Panc1 (cell line): ENCODE measurements around the gene GCNA. TPM values are rescaled to one million over a fixed set of nuclear protein-coding genes. Genes with fewer than 3 reads are reported as not detected.

Experiments
- ATAC-seq: fragments of 200-7000 bp; cut with Tn5 transposase; 2 replicates; pipeline ENCODE4 v1.9.1; 2020; ENCODE audit warnings: mild to moderate bottlenecking, moderate library complexity
- BruUV-seq: library from RNA; stranded (reverse); fragments of 400-500 nt; replicated peaks from 2 replicates; lab custom pipeline; 2021; lab: Mats Ljungman, UMichigan
- CTCF ChIA-PET: fragments of 300-600 bp; sonication (Branson Sonifier 250); formaldehyde crosslinking; loops from one replicate; lab custom pipeline; 2022; ENCODE audit warnings: antibody characterized with exemption; lab: Charles Lee
- POLR2A ChIA-PET: fragments of 300-600 bp; sonication (Branson Sonifier 250); formaldehyde crosslinking; loops from one replicate; lab custom pipeline; 2022; ENCODE audit warnings: antibody characterized with exemption; lab: Charles Lee
- DNase-seq: peaks from one replicate; pipeline ENCODE4 v3.0.0-alpha.2; 2010; ENCODE audit warnings: low read depth, low spot score
- H3K27ac ChIP-seq: 2 replicates; pipeline ENCODE4 v1.5.1; 2011; ENCODE audit warnings: mild to moderate bottlenecking, low read length, inconsistent platforms
- H3K27me3 ChIP-seq: fragments of 200-500 bp; sonication (Bioruptor generic); 2 replicates; pipeline ENCODE4 v1.6.0; 2014; ENCODE audit warnings: low read length, inconsistent platforms; ENCODE audit not compliant: control insufficient read depth, insufficient read depth
- H3K36me3 ChIP-seq: fragments of 200-500 bp; sonication (Bioruptor generic); 2 replicates; pipeline ENCODE4 v1.5.1; 2014; ENCODE audit warnings: inconsistent platforms, mild to moderate bottlenecking, low read length, moderate library complexity; ENCODE audit not compliant: control insufficient read depth, insufficient read depth
- H3K4me1 ChIP-seq: 2 replicates; pipeline ENCODE4 v1.5.1; 2011; ENCODE audit warnings: inconsistent platforms, mild to moderate bottlenecking, low read length, moderate library complexity; ENCODE audit not compliant: control insufficient read depth, insufficient read depth
- H3K4me3 ChIP-seq, 2 experiments: 2 replicates each; pipeline ENCODE4 v1.5.1; 2011 to 2012; ENCODE audit warnings: low read depth in 2 of 2, low read length in 2 of 2, mild to moderate bottlenecking in 2 of 2, inconsistent platforms in 1 of 2, moderate library complexity in 1 of 2
- H3K9me3 ChIP-seq: fragments of 200-500 bp; sonication (Bioruptor generic); 2 replicates; pipeline ENCODE4 v1.5.1; 2014; ENCODE audit warnings: low read depth, mild to moderate bottlenecking, inconsistent platforms, low read length, moderate library complexity; ENCODE audit not compliant: control insufficient read depth, insufficient read depth
- CTCF ChIP-seq: fragments of 450-650 bp; IDR thresholded peaks from 2 replicates; pipeline ENCODE4 v1.5.1; 2017; ENCODE audit warnings: mild to moderate bottlenecking
- POLR2AphosphoS5 ChIP-seq: IDR thresholded peaks from 2 replicates; pipeline ENCODE4 v1.6.1; 2012; ENCODE audit warnings: mild to moderate bottlenecking, low read depth, low read length, moderate library complexity
- REST ChIP-seq, 2 experiments: IDR thresholded peaks; 2 replicates each; pipeline ENCODE4 v1.6.1; 2011 to 2012; ENCODE audit warnings: low read depth in 2 of 2, control low read depth in 1 of 2, low read length in 1 of 2, mild to moderate bottlenecking in 1 of 2, moderate library complexity in 1 of 2; ENCODE audit not compliant: insufficient read depth in 1 of 2
- SIN3A ChIP-seq: IDR thresholded peaks from 2 replicates; pipeline ENCODE4 v1.6.1; 2012; ENCODE audit warnings: low read depth, mild to moderate bottlenecking, low read length, moderate library complexity, borderline replicate concordance; ENCODE audit not compliant: insufficient read depth
- TCF7L2 ChIP-seq: IDR thresholded peaks from 2 replicates; pipeline ENCODE4 v1.6.1; 2011; ENCODE audit warnings: mild to moderate bottlenecking, low read depth, low read length, inconsistent platforms
- in situ Hi-C: cut with HindIII; loops from 2 replicates; pipeline ENCODE4 v1.10.0; 2016; ENCODE audit warnings: low sequenced_read_pairs, low pct_unique_long_range_greater_than_20kb
- intact Hi-C: fragments of 100-400 bp; cut with micrococcal nuclease; formaldehyde crosslinking; loops from one replicate; pipeline ENCODE4 v1.10.0; 2022; ENCODE audit not compliant: unreplicated experiment
- total RNA-seq: library from RNA; stranded (reverse); gene quantifications from one replicate; pipeline ENCODE4 v1.2.1, GENCODE V29; 2021; ENCODE audit not compliant: unreplicated experiment

The GCNA gene
- total RNA-seq, 1 experiment from 2014 or later = 4.0 TPM

GRCh38 chrX:71619193-71619592, 41.0 kb downstream of the GCNA start:
- H3K9me3 ChIP-seq = no peaks in the 10 kb centered on the region
- DNase-seq = no peak
- TF ChIP-seq TCF7L2 = no peak
- no peak for TF ChIP-seq SIN3A
- TF ChIP-seq CTCF = no peak
- no peak for TF ChIP-seq REST (IDR thresholded peaks at IDR 0.05; ENCODE audit: insufficient read depth in 1 of 2, low read depth in 2 of 2, low read length in 1 of 2)
- no peak for TF ChIP-seq POLR2AphosphoS5
- in situ Hi-C loops = no loop called here
- ChIA-PET CTCF (no interaction called here), POLR2A (no interaction called here)
- BruUV-seq = no TSS peak
- no peaks in the 10 kb centered on the region; the same call in 1 of the 2 replicates for H3K4me1 ChIP-seq
- ATAC-seq = no peak
- intact Hi-C loops = no loop called here
- no peak overlapping the region for H3K4me3 ChIP-seq
- no peaks in the 10 kb centered on the region for H3K36me3 ChIP-seq
- H3K27me3 ChIP-seq = no peaks in the 10 kb centered on the region
- H3K27ac ChIP-seq = no peak overlapping the region

- ATAC-seq = no peak
- POLR2A ChIA-PET = no interaction called here
- Histone ChIP-seq H3K9me3 (no peaks in the 10 kb centered on the region), H3K27ac (no peak overlapping the region), H3K27me3 (no peaks in the 10 kb centered on the region), H3K36me3 (no peaks in the 10 kb centered on the region), H3K4me3 (no peak overlapping the region), H3K4me1 (no peaks in the 10 kb centered on the region; the same call in 1 of the 2 replicates)
- BruUV-seq = no TSS peak
- no peak for DNase-seq
- TF ChIP-seq SIN3A = no peak
- no peak for TF ChIP-seq CTCF
- TF ChIP-seq POLR2AphosphoS5 = no peak
- no peak for TF ChIP-seq REST (IDR thresholded peaks at IDR 0.05; ENCODE audit: insufficient read depth in 1 of 2, low read depth in 2 of 2, low read length in 1 of 2)
- no peak for TF ChIP-seq TCF7L2
- CTCF ChIA-PET = no interaction called here
- in situ Hi-C loops = no loop called here
- intact Hi-C loops = no loop called here
Measured at GRCh38 chrX:71619986-71620385, 41.7 kb downstream of the GCNA start.
